Liver (tissue), 9 donors: Measurements from ENCODE around the gene FOXI2. TPM values are rescaled to one million over a fixed set of nuclear protein-coding genes. Genes with fewer than 3 reads are reported as not detected.

ENCODE experiments used
- DNase-seq: peaks from one replicate; pipeline ENCODE4 v3.0.0-alpha.2; 2017; ENCODE audit warnings: low spot score
- H3K27ac ChIP-seq, 2 donors: one replicate each; pipeline ENCODE4 v1.7.0; 2013; ENCODE audit warnings: inconsistent platforms in 2 of 2, low read length in 2 of 2, control low read depth in 1 of 2, low read depth in 1 of 2, mild to moderate bottlenecking in 1 of 2
- H3K27me3 ChIP-seq, 4 donors: one replicate each; pipeline versions ENCODE4 v1.6.1 to v1.7.0; 2013; ENCODE audit warnings: low read length in 3 of 4, inconsistent platforms in 1 of 4, mild to moderate bottlenecking in 1 of 4, moderate library complexity in 1 of 4; ENCODE audit not compliant: control insufficient read depth in 4 of 4, insufficient read depth in 4 of 4
- H3K36me3 ChIP-seq, 4 donors: one replicate each; pipeline versions ENCODE4 v1.6.1 to v1.7.0; 2013; ENCODE audit warnings: low read length in 3 of 4, mild to moderate bottlenecking in 3 of 4, low read depth in 1 of 4, moderate library complexity in 1 of 4; ENCODE audit not compliant: control insufficient read depth in 4 of 4, insufficient read depth in 3 of 4
- H3K4me1 ChIP-seq, 4 donors: one replicate each; pipeline versions ENCODE4 v1.6.1 to v1.7.0; 2013; ENCODE audit warnings: low read length in 3 of 4, mild to moderate bottlenecking in 3 of 4, moderate library complexity in 1 of 4; ENCODE audit not compliant: control insufficient read depth in 4 of 4, insufficient read depth in 4 of 4
- H3K4me3 ChIP-seq, 3 donors: one replicate each; pipeline versions ENCODE4 v1.6.1 to v1.7.0; 2013; ENCODE audit warnings: low read length in 3 of 3, control low read depth in 1 of 3, low read depth in 1 of 3, mild to moderate bottlenecking in 1 of 3
- H3K9ac ChIP-seq, 2 donors: one replicate each; pipeline ENCODE4 v1.7.0; 2013; ENCODE audit warnings: low read length in 2 of 2, mild to moderate bottlenecking in 2 of 2, moderate library complexity in 2 of 2, control low read depth in 1 of 2, low read depth in 1 of 2
- H3K9me3 ChIP-seq, 4 donors: one replicate each; pipeline versions ENCODE4 v1.6.1 to v1.7.0; 2013; ENCODE audit warnings: low read length in 3 of 4; ENCODE audit not compliant: control insufficient read depth in 4 of 4
- ATF3 ChIP-seq: IDR thresholded peaks from 2 replicates; pipeline ENCODE4 v1.6.1; 2016; ENCODE audit warnings: antibody characterized with exemption
- CTCF ChIP-seq: fragments of 150-350 bp; IDR thresholded peaks from 2 replicates; pipeline ENCODE4 v1.5.1; 2017; ENCODE audit warnings: improper control_type of control experiment, low read depth, low read length; ENCODE audit not compliant: missing input control
- EGR1 ChIP-seq, 2 donors: IDR thresholded peaks; 2 replicates each; pipeline ENCODE4 v1.6.1; 2016 to 2018; ENCODE audit warnings: antibody characterized with exemption in 2 of 2, low read depth in 2 of 2
- FOXA1 ChIP-seq: IDR thresholded peaks from 2 replicates; pipeline ENCODE4 v1.6.1; 2016; ENCODE audit warnings: antibody characterized with exemption
- FOXA2 ChIP-seq: IDR thresholded peaks from 2 replicates; pipeline ENCODE4 v1.6.1; 2016; ENCODE audit warnings: antibody characterized with exemption
- GABPA ChIP-seq, 2 donors: IDR thresholded peaks in 1 of 2; conservative IDR thresholded peaks in 1 of 2; 2 replicates each; pipeline ENCODE4 v1.6.1; 2016; ENCODE audit warnings: antibody characterized with exemption in 2 of 2, mild to moderate bottlenecking in 1 of 2, moderate library complexity in 1 of 2
- HNF4A ChIP-seq, 2 donors: conservative IDR thresholded peaks; 2 replicates each; pipeline ENCODE4 v1.6.1; 2016; ENCODE audit warnings: antibody characterized with exemption in 2 of 2, mild to moderate bottlenecking in 2 of 2
- HNF4G ChIP-seq: IDR thresholded peaks from 2 replicates; pipeline ENCODE4 v1.6.1; 2016; ENCODE audit warnings: antibody characterized with exemption
- JUND ChIP-seq, 2 donors: IDR thresholded peaks; 2 replicates each; pipeline ENCODE4 v1.6.1; 2016; ENCODE audit warnings: antibody characterized with exemption in 2 of 2
- MAX ChIP-seq: IDR thresholded peaks from 2 replicates; pipeline ENCODE4 v1.6.1; 2016; ENCODE audit warnings: antibody characterized with exemption
- NR2F2 ChIP-seq: IDR thresholded peaks from 2 replicates; pipeline ENCODE4 v1.6.1; 2016; ENCODE audit warnings: antibody characterized with exemption
- RXRA ChIP-seq, 2 donors: IDR thresholded peaks; 2 replicates each; pipeline ENCODE4 v1.6.1; 2017 to 2018; ENCODE audit warnings: antibody characterized with exemption in 2 of 2, mild to moderate bottlenecking in 1 of 2
- TAF1 ChIP-seq: conservative IDR thresholded peaks from 2 replicates; pipeline ENCODE4 v1.6.1; 2016; ENCODE audit warnings: antibody characterized with exemption, mild to moderate bottlenecking
- YY1 ChIP-seq: IDR thresholded peaks from 2 replicates; pipeline ENCODE4 v1.6.1; 2016; ENCODE audit warnings: antibody characterized with exemption, mild to moderate bottlenecking
- ZBTB33 ChIP-seq: IDR thresholded peaks from 2 replicates; pipeline ENCODE4 v1.6.1; 2016; ENCODE audit warnings: antibody characterized with exemption
- WGBS: extraction: QIAGEN DNeasy Blood & Tissue Kit; methylation state at CpG from one replicate; pipeline ENCODE4 v1.1.7; 2013; 5-methylcytosine and 5-hydroxymethylcytosine counted together
- polyA plus RNA-seq, 2 donors: library from polyadenylated mRNA; stranded (reverse) in 1 of 2; unstranded in 1 of 2; fragments of 200-250 nt in 1 of 2; fragments of >200 nt in 1 of 2; fragmentation: Nextera tagmentation in 1 of 2; extraction: Ambion mirVana in 1 of 2; gene quantifications; one replicate each; pipeline versions ENCODE4 v1.2.1 to v1.2.3, GENCODE V29; 2013 to 2015
- total RNA-seq, 2 donors: library from RNA; depleted of rRNA; stranded (reverse); fragments of >200 nt; gene quantifications; one replicate each; pipeline ENCODE4 v1.2.3, GENCODE V29; 2014
- donor health status: healthy.
- donor health status: healthy.
- donor health status: healthy.
- donor health status: healthy.
- donor health status: healthy.

FOXI2 gene
- total and polyA plus RNA-seq, 4 donors = under 0.01 to 0.01 TPM; not detected in 2

- no peak for TF ChIP-seq FOXA2
These were observed 41.6 kb upstream of the FOXI2 start (continued) for GRCh38 chr10:127695431-127695830.

GRCh38 chr10:127698886-127699285, 38.1 kb upstream of the FOXI2 start:
- WGBS = 83% methylated on average over 6 of the region's 6 CpGs

GRCh38 chr10:127699311-127699710, 37.7 kb upstream of the FOXI2 start:
- DNase-seq = no peak
- Histone ChIP-seq H3K9ac (no peak overlapping the region), H3K27me3 (peaks cover 0 to 11% (median 4%) of the 10 kb centered on the region in 4 donors), H3K4me1 (no peaks in the 10 kb centered on the region), H3K9me3 (peaks cover 0 to 4% (median 1%) of the 10 kb centered on the region in 4 donors), H3K27ac (no peak overlapping the region), H3K36me3 (no peaks in the 10 kb centered on the region), H3K4me3 (no peak overlapping the region)
- 68% methylated on average over 8 of the region's 8 CpGs for WGBS
- TF ChIP-seq EGR1 (IDR thresholded peaks at IDR 0.05; ENCODE audit: low read depth in 2 of 2) = no peak
- TF ChIP-seq FOXA1 = no peak
- no peak for TF ChIP-seq ATF3
- no peak for TF ChIP-seq ZBTB33
- TF ChIP-seq NR2F2 = no peak
- TF ChIP-seq HNF4G = no peak
- no peak for TF ChIP-seq HNF4A (conservative IDR thresholded peaks at IDR 0.05)
- no peak for TF ChIP-seq CTCF
- TF ChIP-seq TAF1 = no peak
- TF ChIP-seq RXRA (IDR thresholded peaks at IDR 0.05) = no peak
- no peak for TF ChIP-seq GABPA (IDR thresholded peaks at IDR 0.05 in 1 of 2, conservative IDR thresholded peaks at IDR 0.05 in 1 of 2)
- no peak for TF ChIP-seq YY1
- TF ChIP-seq FOXA2 = no peak

More at GRCh38 chr10:127698886-127699285, 38.1 kb upstream of the FOXI2 start:
- Histone ChIP-seq H3K4me1 (no peaks in the 10 kb centered on the region), H3K9me3 (peaks cover 0 to 2% (median 0%) of the 10 kb centered on the region in 4 donors), H3K4me3 (no peak overlapping the region), H3K9ac (no peak overlapping the region), H3K36me3 (no peaks in the 10 kb centered on the region), H3K27me3 (peaks cover 0 to 11% (median 4%) of the 10 kb centered on the region in 4 donors), H3K27ac (no peak overlapping the region)
- DNase-seq = no peak
- TF ChIP-seq RXRA (IDR thresholded peaks at IDR 0.05) = no peak
- no peak for TF ChIP-seq CTCF
- no peak for TF ChIP-seq YY1
- no peak for TF ChIP-seq JUND (IDR thresholded peaks at IDR 0.05)
- no peak for TF ChIP-seq ZBTB33
- TF ChIP-seq FOXA1 = no peak
- TF ChIP-seq HNF4A (conservative IDR thresholded peaks at IDR 0.05) = no peak
- TF ChIP-seq MAX = no peak
- TF ChIP-seq NR2F2 = no peak
- no peak for TF ChIP-seq FOXA2
- TF ChIP-seq EGR1 (IDR thresholded peaks at IDR 0.05; ENCODE audit: low read depth in 2 of 2) = no peak
